ENCODE results near the gene ANAPC15.
"Not testable (repeated sequence)": the region's sequence is repeated elsewhere in the genome, so short reads cannot be mapped to it uniquely, and the experiment has no call there.

Gene ANAPC15

GRCh38 chr11:72112143-72112977 lies at the start of gene ANAPC15:
Gene ANAPC15 (minus strand): TSS chr11:72112695. CDS start chr11:72111276, 1,419 bp downstream.
- DNase-seq (ENCODE audit: low spot score) = peak; percentile 97

GRCh38 chr11:72160319-72160718 lies 47.8 kb upstream of the ANAPC15 start:
- DNase-seq (ENCODE audit: low spot score) = no peak

GRCh38 chr11:72157131-72157530 lies 44.6 kb upstream of the ANAPC15 start:
- DNase-seq (ENCODE audit: low spot score) = no peak

- no peak for DNase-seq (ENCODE audit: low spot score)
These were observed 43.3 kb upstream of the ANAPC15 start for GRCh38 chr11:72155751-72156150.

GRCh38 chr11:72154816-72155215 lies 42.3 kb upstream of the ANAPC15 start:
- no peak for DNase-seq (ENCODE audit: low spot score)

- DNase-seq (ENCODE audit: low spot score) = not testable (repeated sequence)
These were observed 41.4 kb upstream of the ANAPC15 start for GRCh38 chr11:72153874-72154273.

GRCh38 chr11:72150882-72151281 lies 38.4 kb upstream of the ANAPC15 start:
- DNase-seq (ENCODE audit: low spot score) = no peak

GRCh38 chr11:72146625-72147024 lies 34.1 kb upstream of the ANAPC15 start:
- no peak for DNase-seq (ENCODE audit: low spot score)

GRCh38 chr11:72144807-72145565 lies 32.5 kb upstream of the ANAPC15 start:
- DNase-seq (ENCODE audit: low spot score) = no peak

- DNase-seq (ENCODE audit: low spot score) = not testable (repeated sequence)
These were observed 30.0 kb upstream of the ANAPC15 start for GRCh38 chr11:72142543-72142942.

GRCh38 chr11:72142086-72142485 lies 29.6 kb upstream of the ANAPC15 start:
- not testable (repeated sequence) for DNase-seq (ENCODE audit: low spot score)

- no peak for DNase-seq (ENCODE audit: low spot score)
These were observed 28.6 kb upstream of the ANAPC15 start for GRCh38 chr11:72141066-72141465.

GRCh38 chr11:72140661-72141060 lies 28.2 kb upstream of the ANAPC15 start:
- no peak for DNase-seq (ENCODE audit: low spot score)

- no peak for DNase-seq (ENCODE audit: low spot score)
These were observed 27.0 kb upstream of the ANAPC15 start for GRCh38 chr11:72139500-72139899.

GRCh38 chr11:72138821-72139390 lies 26.4 kb upstream of the ANAPC15 start:
- DNase-seq (ENCODE audit: low spot score) = no peak

- DNase-seq (ENCODE audit: low spot score) = no peak
These were observed 24.3 kb upstream of the ANAPC15 start for GRCh38 chr11:72136684-72137262.

GRCh38 chr11:72135891-72136683 lies 23.6 kb upstream of the ANAPC15 start:
- no peak for DNase-seq (ENCODE audit: low spot score)

GRCh38 chr11:72135473-72135872 lies 23.0 kb upstream of the ANAPC15 start, which contains the start of gene FOLR3:
Gene FOLR3 (plus strand): TSS chr11:72135725. CDS start chr11:72135953, 228 bp downstream.
- DNase-seq (ENCODE audit: low spot score) = not testable (repeated sequence)

GRCh38 chr11:72132646-72133045 lies 20.2 kb upstream of the ANAPC15 start:
- DNase-seq (ENCODE audit: low spot score) = no peak

GRCh38 chr11:72129381-72129780 lies 16.9 kb upstream of the ANAPC15 start:
- no peak for DNase-seq (ENCODE audit: low spot score)

- no peak for DNase-seq (ENCODE audit: low spot score)
These were observed 15.4 kb upstream of the ANAPC15 start for GRCh38 chr11:72127923-72128322.
